Activated naive CD4-positive, alpha-beta T cell treated with Interleukin-2 at 50 U/mL for 16 hours (primary cell): ENCODE measurements around the gene DSCAML1.
"Not testable (repeated sequence)": the region's sequence is repeated elsewhere in the genome, so short reads cannot be mapped to it uniquely, and the experiment has no call there.

Source experiments
- DNase-seq: peaks from one replicate; pipeline ENCODE4 v3.0.0-alpha.2; 2020

The DSCAML1 gene

DNA sequence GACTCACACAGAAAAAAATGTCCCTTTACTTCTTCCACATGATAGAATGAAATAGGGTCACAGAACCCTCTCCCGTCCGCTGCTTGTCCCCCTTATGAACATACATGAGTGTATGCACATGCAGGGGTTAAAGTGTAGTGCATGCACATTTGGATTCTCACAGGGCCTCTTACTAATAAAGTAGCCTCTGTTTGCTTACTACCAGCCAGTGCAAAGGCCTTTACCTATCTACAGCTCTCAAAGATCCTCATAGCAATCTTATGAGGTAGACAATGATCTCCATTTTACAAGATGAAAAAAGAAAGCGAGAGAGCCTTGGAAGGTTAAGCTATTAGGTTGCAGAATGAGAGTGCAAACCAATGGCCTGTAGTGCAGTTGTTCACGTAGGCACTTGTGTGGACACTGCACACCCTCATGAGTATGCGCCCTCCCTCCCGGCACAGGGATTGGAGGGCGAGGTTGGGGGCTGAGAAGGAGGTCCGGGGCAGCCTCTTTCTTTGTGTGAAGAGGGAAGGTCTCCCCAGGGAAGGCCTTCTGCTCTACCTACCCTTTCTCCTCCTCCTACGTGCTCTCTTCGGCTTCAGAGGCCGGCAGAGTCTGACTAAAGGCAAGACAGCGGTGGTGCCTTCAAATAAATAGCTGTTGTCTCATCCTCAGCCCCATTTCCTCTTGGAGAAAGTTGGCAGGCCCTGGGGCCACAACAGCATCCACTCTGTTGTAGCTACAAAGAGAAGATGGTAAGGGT is 378.1 kb downstream of the DSCAML1 start:
- no peak for DNase-seq

DNA sequence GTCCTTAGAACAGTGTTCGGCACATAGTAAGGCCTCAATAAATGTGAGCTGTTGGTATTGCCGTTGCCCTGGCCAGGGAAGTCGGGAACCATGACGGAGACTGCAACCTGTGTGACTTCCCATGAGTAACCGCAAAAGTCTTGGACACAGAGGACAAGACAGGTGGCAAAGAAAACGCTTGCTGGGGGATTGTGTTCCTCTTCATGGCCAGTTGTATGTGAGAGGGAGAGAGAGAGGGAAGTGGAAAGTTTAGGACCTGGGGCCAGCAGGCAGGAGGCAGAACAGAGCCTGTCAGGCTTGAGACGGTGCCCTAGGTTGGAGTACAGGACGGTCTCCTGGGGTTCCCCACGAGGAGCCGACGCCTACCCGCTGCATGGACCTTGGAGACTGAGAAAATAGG is 379.2 kb downstream of the DSCAML1 start:
- no peak for DNase-seq

DNA sequence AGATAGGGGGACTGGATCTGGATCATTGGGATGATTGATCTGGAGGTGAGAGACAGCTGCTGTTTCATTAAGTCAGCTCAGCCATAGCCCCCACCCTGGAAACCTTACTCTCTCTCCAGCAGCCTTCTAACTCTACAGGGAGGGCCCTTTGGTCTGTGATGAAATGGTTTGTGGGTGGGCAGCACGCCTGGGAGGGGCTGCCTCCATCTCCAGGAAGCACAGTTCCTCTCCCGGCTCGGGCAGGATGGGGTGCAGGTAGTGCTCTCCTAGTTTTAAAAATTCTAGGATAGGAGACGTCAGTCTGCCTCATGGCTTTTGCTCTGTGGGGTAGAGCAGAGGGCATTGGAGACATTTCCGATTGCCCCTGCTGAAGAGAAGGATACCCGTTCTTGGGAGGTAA is 379.7 kb downstream of the DSCAML1 start:
- no peak for DNase-seq

DNA sequence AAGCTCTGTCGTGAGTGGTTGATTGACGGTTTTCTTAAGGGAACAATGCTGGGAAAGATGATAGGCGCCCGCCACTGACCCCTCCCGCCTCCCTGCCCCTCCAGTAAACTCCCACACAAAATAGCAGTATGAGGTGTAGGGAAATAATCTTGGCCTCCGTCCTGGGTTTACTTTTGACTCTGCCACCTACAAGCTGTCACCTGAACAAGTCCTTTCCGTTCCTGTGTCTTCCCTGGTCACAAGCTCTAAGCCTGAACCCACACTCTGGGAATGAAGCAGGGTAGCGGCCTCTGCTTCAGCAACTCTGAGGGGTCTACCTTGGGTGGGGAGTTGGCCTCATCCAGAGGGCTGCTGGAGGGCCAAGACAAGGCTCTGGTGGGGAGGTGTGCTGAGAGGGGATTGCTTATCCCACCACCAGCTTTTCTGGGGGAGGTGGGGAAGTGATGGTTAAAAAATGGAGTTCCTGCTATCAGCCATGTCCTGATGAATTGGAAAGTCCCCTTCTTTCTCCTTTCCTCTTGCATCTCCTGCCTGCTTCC is 381.6 kb downstream of the DSCAML1 start:
- no peak for DNase-seq

DNA sequence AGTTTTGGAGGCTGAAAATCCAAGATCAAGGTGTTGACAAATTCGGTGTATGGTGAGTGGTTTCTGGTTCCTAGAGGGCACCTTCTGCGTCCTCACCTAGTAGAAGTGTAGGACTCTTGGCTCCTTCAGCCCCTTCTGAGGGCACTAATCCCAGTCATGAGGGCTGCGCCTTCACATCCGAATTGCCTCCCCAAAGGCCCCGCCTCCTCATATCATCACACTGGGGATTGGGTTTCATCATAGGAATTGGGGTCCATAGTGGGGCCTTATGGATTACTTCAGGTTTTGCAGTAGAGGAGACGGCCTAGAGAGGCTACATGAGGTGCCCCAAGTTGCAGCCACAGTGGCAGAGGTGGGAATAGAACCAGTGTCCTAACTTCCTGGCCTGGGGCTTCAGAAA is 382.3 kb downstream of the DSCAML1 start:
- DNase-seq = no peak

DNA sequence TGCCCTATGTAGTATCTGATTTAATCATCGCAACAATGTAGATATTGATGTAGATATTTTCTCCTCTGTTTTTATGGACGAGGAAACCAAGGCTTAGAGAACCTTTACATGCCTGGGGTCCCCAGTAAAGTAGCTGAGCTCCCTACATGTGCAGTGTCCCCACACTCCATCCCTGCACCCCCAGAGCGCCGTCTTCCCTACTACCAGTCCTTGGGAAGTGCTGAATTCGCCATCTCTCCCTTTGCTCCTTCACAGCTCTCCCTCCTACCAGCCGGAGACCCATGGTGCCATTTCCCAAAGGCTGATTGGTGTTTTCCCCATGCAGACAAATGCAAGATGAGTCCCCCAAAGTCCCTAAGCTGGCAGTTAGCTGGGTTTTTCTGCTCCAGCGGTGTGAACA is 383.4 kb downstream of the DSCAML1 start:
- DNase-seq = no peak

DNA sequence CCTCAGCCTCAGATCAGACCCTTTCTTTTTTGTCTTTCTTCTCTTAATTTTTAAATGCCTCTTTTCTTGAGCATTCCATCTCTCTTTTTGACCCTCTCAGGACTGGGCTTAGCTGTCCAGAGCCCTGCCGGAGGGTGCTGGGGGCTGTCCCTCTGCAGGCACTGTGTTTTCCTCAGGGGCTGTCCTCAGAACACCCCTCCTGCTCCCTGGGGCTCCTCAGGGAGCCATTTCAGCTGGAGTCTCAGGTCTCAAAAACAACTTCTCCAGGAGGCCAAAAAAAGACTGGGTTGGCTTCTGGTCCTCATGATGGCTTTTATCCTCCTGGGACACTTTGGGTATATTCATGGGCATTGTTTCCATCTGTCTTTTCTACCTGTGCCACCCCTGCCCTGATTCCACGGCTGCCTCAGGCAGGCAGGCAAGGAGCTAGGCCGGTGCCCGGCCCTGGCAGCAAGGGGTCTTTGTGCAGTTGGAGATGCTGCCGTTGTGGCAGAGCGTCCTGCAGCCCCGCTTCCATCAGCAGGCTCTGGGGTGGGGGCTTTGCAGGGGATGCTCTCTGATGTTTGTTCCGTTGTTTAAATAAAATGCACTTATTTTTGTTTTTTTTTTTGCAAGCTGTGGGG is 384.3 kb downstream of the DSCAML1 start:
- no peak for DNase-seq

DNA sequence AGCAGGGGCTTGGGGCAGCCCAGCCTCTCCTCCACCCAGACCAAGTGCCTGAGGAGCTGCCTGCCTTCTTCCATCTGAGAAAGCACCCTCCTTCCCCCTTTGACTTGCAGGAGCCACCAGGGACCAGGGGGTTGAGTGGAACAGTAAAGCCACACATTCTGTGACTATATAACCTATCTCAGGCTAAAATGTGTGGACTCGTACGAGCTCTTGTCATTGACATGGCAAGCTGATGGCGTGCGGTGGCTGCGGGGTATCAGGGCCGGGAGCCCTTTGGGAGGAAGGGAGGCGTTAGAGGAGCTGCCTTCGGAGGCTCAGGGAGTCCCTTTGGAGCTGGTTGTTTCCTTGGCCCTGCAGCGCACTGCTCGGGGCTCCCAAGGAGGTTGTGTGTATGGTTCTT is 384.8 kb downstream of the DSCAML1 start:
- no peak for DNase-seq

DNA sequence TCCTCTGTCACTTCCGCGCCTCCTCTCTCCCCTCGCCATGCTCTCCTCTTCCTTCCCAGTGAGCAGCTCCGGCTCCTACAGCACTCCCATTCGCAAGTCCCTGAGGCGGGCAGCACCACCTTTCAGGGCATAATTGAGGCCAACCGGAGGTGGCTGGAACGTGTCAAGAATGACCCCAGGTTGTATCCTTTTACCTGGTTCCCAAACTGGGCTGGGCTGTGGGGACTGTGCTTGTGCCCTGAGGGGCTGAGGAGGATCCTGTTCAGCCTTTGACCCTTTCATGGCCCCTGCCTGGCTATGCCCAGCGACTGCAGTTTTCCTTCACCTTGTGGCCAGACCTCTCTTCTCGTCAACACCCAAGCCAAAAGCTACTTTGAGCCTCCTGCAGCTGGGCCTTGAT is 385.3 kb downstream of the DSCAML1 start:
- DNase-seq = no peak

DNA sequence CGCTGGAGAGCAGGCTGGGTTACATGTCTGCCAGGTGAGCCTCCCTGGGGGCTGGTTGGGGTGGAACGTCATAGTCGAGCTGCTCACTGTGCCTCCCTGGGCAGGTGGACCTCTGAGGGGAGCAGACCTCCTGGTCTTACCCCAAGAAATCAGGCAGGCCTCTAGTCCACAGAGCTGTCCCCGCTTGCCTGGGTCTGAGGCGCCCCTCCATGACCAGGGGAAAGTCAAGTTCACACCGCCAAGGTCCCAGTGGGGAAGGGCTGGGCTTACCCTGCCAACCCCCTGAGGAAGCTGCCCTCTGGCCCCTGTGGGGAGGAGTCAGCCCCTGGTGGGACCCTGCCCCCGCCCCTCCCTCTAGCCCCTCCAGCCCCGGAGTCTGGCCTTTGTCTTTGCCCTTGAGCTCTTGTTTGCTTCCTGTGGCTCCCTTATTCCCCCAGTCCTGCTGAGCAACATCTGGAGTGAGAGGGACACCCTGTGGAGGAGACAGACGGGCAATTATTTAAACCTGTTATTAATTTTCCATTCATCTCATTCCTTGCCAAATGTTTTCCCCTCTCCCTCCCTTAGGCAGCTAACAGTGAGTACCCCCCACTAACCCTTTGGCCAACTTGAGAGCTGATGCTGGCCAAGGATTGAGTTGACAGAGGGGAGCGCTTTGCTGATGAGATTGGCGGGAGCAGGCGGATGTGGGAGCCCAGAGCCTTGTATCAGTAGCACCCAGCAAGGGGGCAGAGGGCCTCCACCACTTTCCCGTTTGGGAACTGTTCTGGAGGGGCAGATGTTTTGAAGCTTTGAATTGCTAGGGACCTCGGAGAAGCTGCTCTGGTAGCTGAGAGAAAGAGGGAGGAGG is 385.9 kb downstream of the DSCAML1 start:
- DNase-seq = no peak

DNA sequence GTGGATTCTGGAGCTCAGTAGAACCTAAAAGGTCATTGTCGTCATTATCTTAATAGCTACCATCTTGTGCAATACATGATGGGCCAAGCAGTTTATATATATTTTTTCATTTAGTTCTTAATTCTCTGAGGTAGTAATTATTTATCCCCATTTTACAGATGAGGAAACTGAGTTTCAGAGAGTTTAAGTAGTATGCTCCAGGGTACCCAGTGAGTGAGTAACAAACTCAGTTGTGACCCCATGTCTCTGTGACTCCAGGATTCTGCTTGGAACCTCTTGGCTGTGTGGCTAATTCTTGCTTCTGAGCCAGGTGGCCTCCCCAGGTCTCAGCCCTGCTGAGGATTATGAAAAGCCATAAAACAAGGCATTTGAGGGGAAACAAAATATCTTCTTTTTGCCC is 386.8 kb downstream of the DSCAML1 start:
- no peak for DNase-seq

DNA sequence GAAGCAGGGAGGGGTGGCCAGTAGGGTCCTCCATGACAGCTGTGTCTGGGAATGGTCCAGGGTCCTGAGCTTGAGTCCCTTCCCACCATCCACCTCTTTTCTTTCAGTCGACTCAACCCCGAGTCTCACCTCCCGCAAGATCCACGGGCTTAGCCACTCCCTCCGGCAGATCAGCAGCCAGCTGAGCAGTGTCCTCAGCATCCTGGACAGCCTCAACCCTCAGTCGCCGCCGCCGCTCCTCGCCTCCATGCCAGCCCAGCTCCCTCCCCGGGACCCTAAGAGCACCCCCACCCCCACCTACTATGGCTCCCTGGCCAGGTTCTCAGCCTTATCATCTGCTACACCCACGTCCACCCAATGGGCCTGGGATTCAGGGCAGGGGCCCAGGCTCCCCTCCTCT is 387.5 kb downstream of the DSCAML1 start:
- DNase-seq = no peak

DNA sequence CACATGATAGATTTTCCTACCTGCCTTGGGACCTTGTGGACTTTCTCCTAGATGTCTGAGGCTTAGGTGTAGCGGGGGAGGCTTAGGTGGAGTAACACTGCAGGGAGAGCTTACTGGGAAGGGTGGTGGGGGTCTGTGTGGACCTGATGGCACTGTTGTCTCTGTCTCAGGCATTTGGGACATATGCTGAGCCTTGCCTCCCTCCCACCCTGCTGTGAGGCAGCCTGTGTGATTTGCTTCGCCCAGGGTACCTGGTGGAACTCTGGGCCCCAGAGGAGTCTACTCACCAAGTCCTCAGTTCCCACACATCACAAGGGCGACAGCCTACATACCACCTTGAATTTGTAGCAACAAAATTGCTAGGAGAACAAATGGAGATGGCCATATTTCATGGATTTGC is 388.7 kb downstream of the DSCAML1 start:
- DNase-seq = no peak

DNA sequence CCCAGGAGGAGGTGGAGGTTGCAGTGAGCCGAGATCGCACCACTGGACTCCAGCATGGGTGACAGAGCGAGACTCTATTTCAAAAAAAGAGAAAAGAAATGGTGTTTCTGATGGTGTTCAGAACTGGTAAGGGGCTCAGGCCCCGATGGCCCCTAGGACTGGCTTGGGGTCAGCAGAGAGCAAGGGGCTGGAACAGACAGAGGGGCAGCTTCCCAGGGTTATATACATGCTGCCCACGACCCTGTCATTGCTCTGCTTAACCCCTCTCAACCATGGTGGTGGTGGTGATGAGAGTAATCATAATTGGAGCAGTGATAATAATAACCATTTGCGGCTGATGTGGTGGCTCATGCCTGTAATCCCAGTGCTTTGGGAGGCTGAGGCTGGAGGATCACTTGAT is 390.0 kb downstream of the DSCAML1 start:
- DNase-seq = no peak

DNA sequence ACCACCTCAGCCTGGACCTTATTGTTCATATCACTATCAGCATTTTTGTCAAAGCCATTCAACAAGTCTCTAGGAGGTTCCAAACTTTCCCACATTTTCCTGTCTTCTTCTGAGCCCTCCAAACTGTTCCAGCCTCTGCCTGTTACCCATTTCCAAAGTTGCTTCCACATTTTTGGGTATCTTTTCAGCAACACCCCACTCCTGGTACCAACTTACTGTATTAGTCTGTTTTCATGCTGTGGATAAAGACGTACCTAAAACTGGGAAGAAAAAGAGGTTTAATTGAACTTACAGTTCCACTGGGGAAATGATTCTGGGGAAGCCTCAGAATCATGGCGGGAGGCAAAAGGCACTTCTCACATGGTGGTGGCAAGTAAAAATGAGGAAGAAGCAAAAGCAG is 391.1 kb downstream of the DSCAML1 start:
- not testable (repeated sequence) for DNase-seq

DNA sequence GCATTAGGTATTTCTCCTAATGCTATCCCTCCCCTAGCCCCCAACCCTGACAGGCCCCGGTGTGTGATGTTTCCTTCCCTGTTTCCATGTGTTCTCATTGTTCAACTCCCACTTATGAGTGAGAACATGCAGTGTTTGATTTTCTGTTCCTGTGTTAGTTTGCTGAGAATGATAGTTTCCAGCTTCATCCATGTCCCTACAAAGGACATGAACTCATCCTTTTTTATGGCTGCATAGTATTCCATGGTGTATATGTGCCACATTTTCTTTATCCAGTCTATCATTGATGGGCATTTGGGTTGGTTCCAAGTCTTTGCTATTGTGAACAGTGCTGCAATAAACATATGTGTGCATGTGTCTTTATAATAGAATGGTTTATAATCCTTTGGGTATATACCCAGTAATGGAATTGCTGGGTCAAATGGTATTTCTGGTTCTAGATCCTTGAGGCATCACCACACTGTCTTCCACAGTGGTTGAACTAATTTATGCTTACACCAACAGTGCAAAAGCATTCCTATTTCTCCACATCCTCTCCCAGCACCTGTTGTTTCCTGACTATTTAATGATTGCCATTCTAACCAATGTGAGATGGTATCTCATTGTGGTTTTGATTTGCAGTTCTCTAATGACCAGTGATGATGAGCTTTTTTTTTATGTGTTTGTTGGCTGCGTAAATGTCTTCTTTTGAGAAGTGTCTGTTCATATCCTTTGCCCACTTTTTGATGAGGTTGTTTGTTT is 397.7 kb downstream of the DSCAML1 start:
- not testable (repeated sequence) for DNase-seq

DNA sequence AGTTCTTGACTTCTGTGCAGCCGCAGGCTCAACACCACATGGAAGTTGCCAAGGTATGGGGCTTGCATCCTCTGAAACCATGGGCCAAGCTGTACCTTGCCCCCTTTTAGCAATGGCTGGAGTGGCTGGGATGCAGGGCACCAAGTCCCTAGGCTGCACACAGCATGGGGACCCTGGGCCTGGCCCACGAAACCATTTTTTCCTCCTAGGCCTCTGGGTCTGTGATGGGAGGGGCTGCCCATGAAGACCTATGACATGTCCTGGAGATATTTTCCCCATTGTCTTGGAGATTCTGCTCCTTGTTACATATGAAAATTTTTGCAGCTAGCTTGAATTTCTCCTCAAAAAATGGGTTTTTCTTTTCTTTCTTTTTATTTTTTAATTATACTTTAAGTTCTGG is 398.4 kb downstream of the DSCAML1 start:
- DNase-seq = not testable (repeated sequence)

DNA sequence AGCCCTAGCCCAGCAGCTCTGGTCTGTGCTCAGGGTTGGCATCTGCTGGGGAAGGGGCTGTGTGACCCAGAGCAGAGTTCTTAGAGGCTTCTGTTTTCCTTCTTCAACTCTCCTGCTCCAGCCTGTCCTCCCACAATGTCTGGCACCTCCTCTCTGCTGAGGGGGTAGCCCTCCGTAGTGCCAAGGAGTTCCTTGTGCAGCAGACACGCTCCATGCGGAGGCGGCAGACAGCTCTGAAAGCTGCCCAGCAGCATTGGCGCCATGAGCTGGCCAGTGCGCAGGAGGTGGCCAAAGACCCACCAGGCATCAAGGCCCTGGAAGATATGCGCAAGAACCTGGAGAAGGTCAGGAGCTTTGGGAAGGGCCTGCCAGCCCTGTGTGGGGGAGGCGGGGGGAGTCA is 400.0 kb downstream of the DSCAML1 start:
- no peak for DNase-seq

DNA sequence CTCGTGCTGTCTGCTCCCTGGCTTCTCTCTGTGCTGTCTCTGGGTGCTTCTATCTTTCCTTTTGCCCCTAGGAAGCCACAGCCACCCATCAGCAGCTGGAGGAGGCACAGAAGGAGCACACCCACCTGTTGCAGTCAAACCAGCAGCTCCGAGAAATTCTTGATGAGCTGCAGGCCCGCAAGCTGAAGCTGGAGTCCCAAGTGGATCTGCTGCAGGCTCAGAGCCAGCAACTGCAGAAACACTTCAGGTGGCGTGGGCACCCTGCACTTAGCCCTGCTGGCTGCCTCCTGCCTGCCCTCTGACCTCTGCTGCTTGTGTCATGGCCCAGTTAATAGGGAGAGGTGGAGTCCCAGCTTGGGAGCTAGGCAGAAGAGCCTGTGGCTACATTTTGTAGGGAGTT is 401.5 kb downstream of the DSCAML1 start:
- DNase-seq = no peak

DNA sequence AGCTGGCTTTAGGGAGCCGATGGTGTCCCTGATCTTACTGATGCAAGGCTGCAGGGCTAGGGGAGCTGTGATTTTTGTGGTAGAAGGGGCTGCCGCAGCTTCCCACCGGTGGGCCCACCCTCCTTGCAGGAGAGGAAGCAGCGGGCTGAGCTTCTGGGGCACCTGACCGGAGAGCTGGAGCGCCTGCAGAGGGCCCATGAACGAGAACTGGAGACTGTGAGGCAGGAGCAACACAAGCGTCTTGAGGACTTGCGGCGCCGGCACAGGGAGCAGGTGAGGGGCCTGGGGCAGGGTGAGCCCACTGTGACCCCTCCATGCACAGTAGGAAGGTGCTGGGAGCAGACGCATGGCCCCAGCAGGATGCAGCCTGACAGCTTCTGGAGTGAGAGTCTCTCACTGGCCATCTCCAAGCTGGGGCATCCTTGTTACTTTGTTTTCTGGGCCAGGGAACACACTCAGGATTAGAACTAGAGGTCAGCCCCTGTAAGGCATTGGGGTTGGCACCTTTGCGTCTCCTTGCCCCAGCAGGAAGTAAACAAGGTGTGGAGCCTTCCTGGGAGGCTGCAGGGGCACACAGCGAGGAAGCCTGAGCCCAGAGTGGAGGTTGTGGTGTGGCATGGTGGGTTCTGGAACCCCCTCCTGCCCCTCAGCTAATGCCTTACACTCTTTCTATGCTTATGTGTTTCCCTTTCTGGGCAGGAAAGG is 402.6 kb downstream of the DSCAML1 start:
- DNase-seq = no peak

DNA sequence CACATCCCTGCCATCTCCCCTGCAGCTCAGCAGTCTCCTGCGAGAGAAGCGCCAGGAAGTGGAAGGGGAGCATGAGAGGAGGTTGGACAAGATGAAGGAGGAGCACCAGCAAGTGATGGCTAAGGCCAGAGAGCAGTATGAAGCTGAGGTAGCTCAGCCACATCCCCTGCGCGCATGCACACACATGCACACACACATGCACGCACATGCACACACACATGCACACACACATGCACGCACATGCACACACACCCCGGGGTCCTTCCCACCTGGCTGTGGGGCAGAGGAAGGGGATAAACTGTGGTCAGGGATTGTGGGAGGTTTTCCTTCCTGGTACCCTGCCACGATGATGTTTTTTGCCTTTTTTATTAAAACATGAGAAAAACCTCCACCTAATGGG is 404.0 kb downstream of the DSCAML1 start:
- DNase-seq = no peak

DNA sequence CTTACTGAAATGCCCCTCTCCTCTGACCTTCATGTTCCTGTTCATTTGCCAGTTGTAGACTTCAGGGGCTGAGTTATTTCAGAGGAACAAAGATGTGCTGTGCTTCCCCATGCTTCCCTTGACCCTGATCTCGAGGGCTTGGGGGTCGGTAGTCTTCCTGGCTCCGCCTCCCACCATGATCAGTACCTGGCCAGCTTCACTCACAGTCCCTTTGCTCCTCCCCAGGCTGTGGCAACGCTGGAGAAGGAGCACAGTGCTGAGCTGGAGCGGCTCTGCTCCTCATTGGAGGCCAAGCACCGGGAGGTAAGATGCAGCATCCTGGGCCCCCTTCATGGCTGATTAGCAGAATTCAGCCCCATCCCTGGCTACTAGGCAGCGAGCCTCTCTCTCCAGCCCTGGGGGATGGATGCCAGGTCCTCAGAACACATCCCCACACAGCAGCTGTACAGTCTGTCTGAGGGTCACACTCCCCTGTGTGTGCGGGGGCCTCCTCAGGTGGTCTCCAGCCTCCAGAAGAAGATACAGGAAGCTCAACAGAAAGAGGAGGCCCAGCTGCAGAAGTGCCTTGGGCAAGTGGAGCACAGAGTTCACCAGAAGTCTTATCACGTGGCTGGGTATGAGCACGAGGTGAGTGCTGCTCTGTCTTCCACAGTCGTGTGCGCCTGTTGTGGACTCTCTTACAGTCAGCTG is 404.9 kb downstream of the DSCAML1 start:
- DNase-seq = no peak
